Panc1 (cell line): Measurements from ENCODE around the gene MCCC2. TPM values are rescaled to one million over a fixed set of nuclear protein-coding genes. Genes with fewer than 3 reads are reported as not detected.

Experiments
- ATAC-seq: fragments of 200-7000 bp; cut with Tn5 transposase; 2 replicates; pipeline ENCODE4 v1.9.1; 2020; ENCODE audit warnings: mild to moderate bottlenecking, moderate library complexity
- BruUV-seq: library from RNA; stranded (reverse); fragments of 400-500 nt; replicated peaks from 2 replicates; lab custom pipeline; 2021; lab: Mats Ljungman, UMichigan
- CTCF ChIA-PET: fragments of 300-600 bp; sonication (Branson Sonifier 250); formaldehyde crosslinking; loops from one replicate; lab custom pipeline; 2022; ENCODE audit warnings: antibody characterized with exemption; lab: Charles Lee
- POLR2A ChIA-PET: fragments of 300-600 bp; sonication (Branson Sonifier 250); formaldehyde crosslinking; loops from one replicate; lab custom pipeline; 2022; ENCODE audit warnings: antibody characterized with exemption; lab: Charles Lee
- DNase-seq: peaks from one replicate; pipeline ENCODE4 v3.0.0-alpha.2; 2010; ENCODE audit warnings: low read depth, low spot score
- H3K27ac ChIP-seq: 2 replicates; pipeline ENCODE4 v1.5.1; 2011; ENCODE audit warnings: mild to moderate bottlenecking, low read length, inconsistent platforms
- H3K27me3 ChIP-seq: fragments of 200-500 bp; sonication (Bioruptor generic); 2 replicates; pipeline ENCODE4 v1.6.0; 2014; ENCODE audit warnings: low read length, inconsistent platforms; ENCODE audit not compliant: control insufficient read depth, insufficient read depth
- H3K36me3 ChIP-seq: fragments of 200-500 bp; sonication (Bioruptor generic); 2 replicates; pipeline ENCODE4 v1.5.1; 2014; ENCODE audit warnings: inconsistent platforms, mild to moderate bottlenecking, low read length, moderate library complexity; ENCODE audit not compliant: control insufficient read depth, insufficient read depth
- H3K4me1 ChIP-seq: 2 replicates; pipeline ENCODE4 v1.5.1; 2011; ENCODE audit warnings: inconsistent platforms, mild to moderate bottlenecking, low read length, moderate library complexity; ENCODE audit not compliant: control insufficient read depth, insufficient read depth
- H3K4me3 ChIP-seq, 2 experiments: 2 replicates each; pipeline ENCODE4 v1.5.1; 2011 to 2012; ENCODE audit warnings: low read depth in 2 of 2, low read length in 2 of 2, mild to moderate bottlenecking in 2 of 2, inconsistent platforms in 1 of 2, moderate library complexity in 1 of 2
- H3K9me3 ChIP-seq: fragments of 200-500 bp; sonication (Bioruptor generic); 2 replicates; pipeline ENCODE4 v1.5.1; 2014; ENCODE audit warnings: low read depth, mild to moderate bottlenecking, inconsistent platforms, low read length, moderate library complexity; ENCODE audit not compliant: control insufficient read depth, insufficient read depth
- POLR2AphosphoS5 ChIP-seq: IDR thresholded peaks from 2 replicates; pipeline ENCODE4 v1.6.1; 2012; ENCODE audit warnings: mild to moderate bottlenecking, low read depth, low read length, moderate library complexity
- REST ChIP-seq, 2 experiments: IDR thresholded peaks; 2 replicates each; pipeline ENCODE4 v1.6.1; 2011 to 2012; ENCODE audit warnings: low read depth in 2 of 2, control low read depth in 1 of 2, low read length in 1 of 2, mild to moderate bottlenecking in 1 of 2, moderate library complexity in 1 of 2; ENCODE audit not compliant: insufficient read depth in 1 of 2
- SIN3A ChIP-seq: IDR thresholded peaks from 2 replicates; pipeline ENCODE4 v1.6.1; 2012; ENCODE audit warnings: low read depth, mild to moderate bottlenecking, low read length, moderate library complexity, borderline replicate concordance; ENCODE audit not compliant: insufficient read depth
- TCF7L2 ChIP-seq: IDR thresholded peaks from 2 replicates; pipeline ENCODE4 v1.6.1; 2011; ENCODE audit warnings: mild to moderate bottlenecking, low read depth, low read length, inconsistent platforms
- in situ Hi-C: cut with HindIII; loops from 2 replicates; pipeline ENCODE4 v1.10.0; 2016; ENCODE audit warnings: low sequenced_read_pairs, low pct_unique_long_range_greater_than_20kb
- intact Hi-C: fragments of 100-400 bp; cut with micrococcal nuclease; formaldehyde crosslinking; loops from one replicate; pipeline ENCODE4 v1.10.0; 2022; ENCODE audit not compliant: unreplicated experiment
- total RNA-seq: library from RNA; stranded (reverse); gene quantifications from one replicate; pipeline ENCODE4 v1.2.1, GENCODE V29; 2021; ENCODE audit not compliant: unreplicated experiment
- TF ChIP-seq, protein P1 (sequence below): fragments of 450-650 bp; IDR thresholded peaks from 2 replicates; pipeline ENCODE4 v1.5.1; 2017; ENCODE audit warnings: mild to moderate bottlenecking

The MCCC2 gene
- total RNA-seq, 1 experiment from 2014 or later = 74.1 TPM

- TF ChIP-seq TCF7L2 (no peak), POLR2AphosphoS5 (no peak), SIN3A (no peak), REST (IDR thresholded peaks at IDR 0.05; ENCODE audit: insufficient read depth in 1 of 2, low read depth in 2 of 2, low read length in 1 of 2) (no peak)
- TF ChIP-seq, protein P1, sequence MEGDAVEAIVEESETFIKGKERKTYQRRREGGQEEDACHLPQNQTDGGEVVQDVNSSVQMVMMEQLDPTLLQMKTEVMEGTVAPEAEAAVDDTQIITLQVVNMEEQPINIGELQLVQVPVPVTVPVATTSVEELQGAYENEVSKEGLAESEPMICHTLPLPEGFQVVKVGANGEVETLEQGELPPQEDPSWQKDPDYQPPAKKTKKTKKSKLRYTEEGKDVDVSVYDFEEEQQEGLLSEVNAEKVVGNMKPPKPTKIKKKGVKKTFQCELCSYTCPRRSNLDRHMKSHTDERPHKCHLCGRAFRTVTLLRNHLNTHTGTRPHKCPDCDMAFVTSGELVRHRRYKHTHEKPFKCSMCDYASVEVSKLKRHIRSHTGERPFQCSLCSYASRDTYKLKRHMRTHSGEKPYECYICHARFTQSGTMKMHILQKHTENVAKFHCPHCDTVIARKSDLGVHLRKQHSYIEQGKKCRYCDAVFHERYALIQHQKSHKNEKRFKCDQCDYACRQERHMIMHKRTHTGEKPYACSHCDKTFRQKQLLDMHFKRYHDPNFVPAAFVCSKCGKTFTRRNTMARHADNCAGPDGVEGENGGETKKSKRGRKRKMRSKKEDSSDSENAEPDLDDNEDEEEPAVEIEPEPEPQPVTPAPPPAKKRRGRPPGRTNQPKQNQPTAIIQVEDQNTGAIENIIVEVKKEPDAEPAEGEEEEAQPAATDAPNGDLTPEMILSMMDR = no peak
- ATAC-seq = no peak
- H3K36me3 ChIP-seq = 0 out of 2 replicates have a peak, but pooled peaks cover 3% of the 10 kb centered on the region
- peaks cover 10% of the 10 kb centered on the region for H3K4me1 ChIP-seq
- intact Hi-C loops (no loop called here), in situ Hi-C loops (no loop called here)
- ChIA-PET CTCF (no interaction called here), POLR2A (no interaction called here)
- no peaks in the 10 kb centered on the region for H3K27me3 ChIP-seq
- no TSS peak for BruUV-seq
- H3K27ac ChIP-seq = no peak overlapping the region
- no peaks in the 10 kb centered on the region for H3K9me3 ChIP-seq
- DNase-seq = no peak
- H3K4me3 ChIP-seq = no peak overlapping the region
Measured at GRCh38 chr5:71596169-71596568, 9.0 kb downstream of the MCCC2 start.

GRCh38 chr5:71597001-71597400, 9.9 kb downstream of the MCCC2 start:
- 0 out of 2 replicates have a peak, but pooled peaks cover 5% of the 10 kb centered on the region for H3K36me3 ChIP-seq
- peaks cover 18% of the 10 kb centered on the region for H3K4me1 ChIP-seq
- ChIA-PET POLR2A (no interaction called here), CTCF (no interaction called here)
- no peak overlapping the region for H3K4me3 ChIP-seq
- TF ChIP-seq POLR2AphosphoS5 = no peak
- TF ChIP-seq TCF7L2 = no peak
- no peak for TF ChIP-seq SIN3A
- TF ChIP-seq, protein P1 = no peak
- TF ChIP-seq REST (IDR thresholded peaks at IDR 0.05; ENCODE audit: insufficient read depth in 1 of 2, low read depth in 2 of 2, low read length in 1 of 2) = no peak
- intact Hi-C loops (no loop called here), in situ Hi-C loops (no loop called here)
- no peaks in the 10 kb centered on the region for H3K27me3 ChIP-seq
- H3K27ac ChIP-seq = no peak overlapping the region
- DNase-seq = no peak
- no TSS peak for BruUV-seq
- ATAC-seq = no peak
- H3K9me3 ChIP-seq = no peaks in the 10 kb centered on the region
